ENCODE measurements around the gene SULT1A2. TPM values are rescaled to one million over a fixed set of nuclear protein-coding genes. Genes with fewer than 3 reads are reported as not detected.
A peak's percentile ranks its signal among the peaks of the same experiment; 100 is the strongest.

SULT1A2 gene
- total and polyA plus RNA-seq, 2 of the 13 experiments (the other 11 are each of a cell fraction or from before 2014, with no cell fraction given) = 33.0 to 34.2 TPM

DNA sequence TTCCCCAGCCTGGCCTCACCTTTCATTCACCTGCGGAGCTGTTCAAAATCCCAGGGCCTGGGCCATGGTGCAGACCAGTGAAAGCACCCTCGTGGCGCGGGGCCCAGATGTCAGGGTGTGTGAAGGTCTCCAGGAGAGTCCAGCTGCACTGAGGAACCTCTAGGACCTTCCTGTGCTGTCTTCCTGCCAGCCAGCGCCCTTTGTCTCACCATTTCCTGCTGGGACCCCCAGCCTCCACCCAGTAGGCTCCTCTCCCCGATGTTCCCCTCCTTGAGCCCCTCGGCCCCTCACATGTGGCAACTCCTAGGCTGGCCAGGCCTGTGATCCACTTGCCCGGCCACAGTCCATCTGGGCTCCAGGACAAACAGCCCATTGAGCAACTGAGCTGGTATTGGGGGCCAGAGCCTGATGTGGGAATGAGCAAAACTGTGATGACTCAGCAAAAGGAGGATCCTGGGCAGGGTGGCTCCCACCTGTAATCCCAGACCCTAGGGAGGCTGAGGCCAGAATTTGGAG is 677 bp downstream of the SULT1A2 start (continued):
- TF ChIP-seq, protein P1, sequence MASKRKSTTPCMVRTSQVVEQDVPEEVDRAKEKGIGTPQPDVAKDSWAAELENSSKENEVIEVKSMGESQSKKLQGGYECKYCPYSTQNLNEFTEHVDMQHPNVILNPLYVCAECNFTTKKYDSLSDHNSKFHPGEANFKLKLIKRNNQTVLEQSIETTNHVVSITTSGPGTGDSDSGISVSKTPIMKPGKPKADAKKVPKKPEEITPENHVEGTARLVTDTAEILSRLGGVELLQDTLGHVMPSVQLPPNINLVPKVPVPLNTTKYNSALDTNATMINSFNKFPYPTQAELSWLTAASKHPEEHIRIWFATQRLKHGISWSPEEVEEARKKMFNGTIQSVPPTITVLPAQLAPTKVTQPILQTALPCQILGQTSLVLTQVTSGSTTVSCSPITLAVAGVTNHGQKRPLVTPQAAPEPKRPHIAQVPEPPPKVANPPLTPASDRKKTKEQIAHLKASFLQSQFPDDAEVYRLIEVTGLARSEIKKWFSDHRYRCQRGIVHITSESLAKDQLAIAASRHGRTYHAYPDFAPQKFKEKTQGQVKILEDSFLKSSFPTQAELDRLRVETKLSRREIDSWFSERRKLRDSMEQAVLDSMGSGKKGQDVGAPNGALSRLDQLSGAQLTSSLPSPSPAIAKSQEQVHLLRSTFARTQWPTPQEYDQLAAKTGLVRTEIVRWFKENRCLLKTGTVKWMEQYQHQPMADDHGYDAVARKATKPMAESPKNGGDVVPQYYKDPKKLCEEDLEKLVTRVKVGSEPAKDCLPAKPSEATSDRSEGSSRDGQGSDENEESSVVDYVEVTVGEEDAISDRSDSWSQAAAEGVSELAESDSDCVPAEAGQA (IDR thresholded peaks at IDR 0.05; ENCODE audit: low read depth) = no peak
- TF ChIP-seq, protein P1 (CRISPR knock-in tag; IDR thresholded peaks at IDR 0.05; ENCODE audit: borderline replicate concordance) = no peak
- TF ChIP-seq ZNF644 (CRISPR knock-in tag; IDR thresholded peaks at IDR 0.05; ENCODE audit: low read depth) (peak; percentile 60; the same call in 1 of the 2 replicates), NFATC3 (CRISPR knock-in tag; IDR thresholded peaks at IDR 0.05) (no peak), NR1H2 (CRISPR knock-in tag; IDR thresholded peaks at IDR 0.05; ENCODE audit: borderline replicate concordance, low read depth) (no peak), JDP2 (CRISPR knock-in tag; IDR thresholded peaks at IDR 0.05; ENCODE audit: borderline replicate concordance) (no peak), ARNTL (CRISPR knock-in tag; IDR thresholded peaks at IDR 0.05) (0 out of 2 replicates have a peak, but pooled peaks have one; percentile 6), CEBPG (CRISPR knock-in tag; IDR thresholded peaks at IDR 0.05) (peak; percentile 87), HNRNPL (IDR thresholded peaks at IDR 0.05; ENCODE audit: low read depth, low read length) (0 out of 2 replicates have a peak, but pooled peaks have one; percentile 38), PHB2 (IDR thresholded peaks at IDR 0.05; ENCODE audit: partially characterized antibody) (no peak), BCLAF1 (IDR thresholded peaks at IDR 0.05) (no peak), CBX2 (IDR thresholded peaks at IDR 0.05; ENCODE audit: low read depth, low read length) (no peak), CBX2 (CRISPR knock-in tag; IDR thresholded peaks at IDR 0.05; ENCODE audit: low read depth) (no peak), ZNF737 (CRISPR knock-in tag; IDR thresholded peaks at IDR 0.05; ENCODE audit: borderline replicate concordance) (no peak)
- TF ChIP-seq, protein P2, sequence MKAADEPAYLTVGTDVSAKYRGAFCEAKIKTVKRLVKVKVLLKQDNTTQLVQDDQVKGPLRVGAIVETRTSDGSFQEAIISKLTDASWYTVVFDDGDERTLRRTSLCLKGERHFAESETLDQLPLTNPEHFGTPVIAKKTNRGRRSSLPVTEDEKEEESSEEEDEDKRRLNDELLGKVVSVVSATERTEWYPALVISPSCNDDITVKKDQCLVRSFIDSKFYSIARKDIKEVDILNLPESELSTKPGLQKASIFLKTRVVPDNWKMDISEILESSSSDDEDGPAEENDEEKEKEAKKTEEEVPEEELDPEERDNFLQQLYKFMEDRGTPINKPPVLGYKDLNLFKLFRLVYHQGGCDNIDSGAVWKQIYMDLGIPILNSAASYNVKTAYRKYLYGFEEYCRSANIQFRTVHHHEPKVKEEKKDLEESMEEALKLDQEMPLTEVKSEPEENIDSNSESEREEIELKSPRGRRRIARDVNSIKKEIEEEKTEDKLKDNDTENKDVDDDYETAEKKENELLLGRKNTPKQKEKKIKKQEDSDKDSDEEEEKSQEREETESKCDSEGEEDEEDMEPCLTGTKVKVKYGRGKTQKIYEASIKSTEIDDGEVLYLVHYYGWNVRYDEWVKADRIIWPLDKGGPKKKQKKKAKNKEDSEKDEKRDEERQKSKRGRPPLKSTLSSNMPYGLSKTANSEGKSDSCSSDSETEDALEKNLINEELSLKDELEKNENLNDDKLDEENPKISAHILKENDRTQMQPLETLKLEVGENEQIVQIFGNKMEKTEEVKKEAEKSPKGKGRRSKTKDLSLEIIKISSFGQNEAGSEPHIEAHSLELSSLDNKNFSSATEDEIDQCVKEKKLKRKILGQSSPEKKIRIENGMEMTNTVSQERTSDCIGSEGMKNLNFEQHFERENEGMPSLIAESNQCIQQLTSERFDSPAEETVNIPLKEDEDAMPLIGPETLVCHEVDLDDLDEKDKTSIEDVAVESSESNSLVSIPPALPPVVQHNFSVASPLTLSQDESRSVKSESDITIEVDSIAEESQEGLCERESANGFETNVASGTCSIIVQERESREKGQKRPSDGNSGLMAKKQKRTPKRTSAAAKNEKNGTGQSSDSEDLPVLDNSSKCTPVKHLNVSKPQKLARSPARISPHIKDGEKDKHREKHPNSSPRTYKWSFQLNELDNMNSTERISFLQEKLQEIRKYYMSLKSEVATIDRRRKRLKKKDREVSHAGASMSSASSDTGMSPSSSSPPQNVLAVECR (CRISPR knock-in tag; IDR thresholded peaks at IDR 0.05; ENCODE audit: borderline replicate concordance) = peak; percentile 63
- TF ChIP-seq, protein P3, sequence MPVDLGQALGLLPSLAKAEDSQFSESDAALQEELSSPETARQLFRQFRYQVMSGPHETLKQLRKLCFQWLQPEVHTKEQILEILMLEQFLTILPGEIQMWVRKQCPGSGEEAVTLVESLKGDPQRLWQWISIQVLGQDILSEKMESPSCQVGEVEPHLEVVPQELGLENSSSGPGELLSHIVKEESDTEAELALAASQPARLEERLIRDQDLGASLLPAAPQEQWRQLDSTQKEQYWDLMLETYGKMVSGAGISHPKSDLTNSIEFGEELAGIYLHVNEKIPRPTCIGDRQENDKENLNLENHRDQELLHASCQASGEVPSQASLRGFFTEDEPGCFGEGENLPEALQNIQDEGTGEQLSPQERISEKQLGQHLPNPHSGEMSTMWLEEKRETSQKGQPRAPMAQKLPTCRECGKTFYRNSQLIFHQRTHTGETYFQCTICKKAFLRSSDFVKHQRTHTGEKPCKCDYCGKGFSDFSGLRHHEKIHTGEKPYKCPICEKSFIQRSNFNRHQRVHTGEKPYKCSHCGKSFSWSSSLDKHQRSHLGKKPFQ (CRISPR knock-in tag; IDR thresholded peaks at IDR 0.05; ENCODE audit: insufficient replicate concordance) = no peak
